Calu3 (cell line): ENCODE results near the gene PSMD13. TPM values are rescaled to one million over a fixed set of nuclear protein-coding genes. Genes with fewer than 3 reads are reported as not detected.
"Not testable (repeated sequence)": the region's sequence is repeated elsewhere in the genome, so short reads cannot be mapped to it uniquely, and the experiment has no call there.

Experiments used
- Bru-seq: library from RNA; stranded (reverse); fragments of 400-500 nt; gene quantifications from one replicate; lab custom pipeline; 2021; lab: Mats Ljungman, UMichigan
- BruChase-seq, 2 experiments: library from RNA; stranded (reverse); fragments of 400-500 nt; gene quantifications; one replicate each; lab custom pipeline; 2021; lab: Mats Ljungman, UMichigan
- BruUV-seq: library from RNA; stranded (reverse); fragments of 400-500 nt; replicated peaks from 2 replicates; lab custom pipeline; 2021; lab: Mats Ljungman, UMichigan
- CTCF ChIA-PET: fragments of 300-600 bp; sonication (Branson Sonifier 250); formaldehyde crosslinking; loops from one replicate; lab custom pipeline; 2022; ENCODE audit warnings: antibody characterized with exemption; lab: Charles Lee
- DNase-seq: peaks from one replicate; pipeline ENCODE4 v3.0.0; 2022
- H3K27ac Mint-ChIP-seq: one replicate; pipeline ENCODE4 v1.8.0; 2022; ENCODE audit warnings: mixed read lengths; ENCODE audit not compliant: unreplicated experiment
- H3K27me3 Mint-ChIP-seq: one replicate; pipeline ENCODE4 v1.8.0; 2022; ENCODE audit warnings: mixed read lengths; ENCODE audit not compliant: unreplicated experiment
- H3K36me3 Mint-ChIP-seq: one replicate; pipeline ENCODE4 v1.8.0; 2022; ENCODE audit warnings: mild to moderate bottlenecking, moderate library complexity, mixed read lengths; ENCODE audit not compliant: insufficient read depth, unreplicated experiment
- H3K4me1 Mint-ChIP-seq: one replicate; pipeline ENCODE4 v1.8.0; 2022; ENCODE audit warnings: mild to moderate bottlenecking, low read depth, mixed read lengths; ENCODE audit not compliant: unreplicated experiment
- H3K4me3 Mint-ChIP-seq: one replicate; pipeline ENCODE4 v1.8.0; 2022; ENCODE audit warnings: mild to moderate bottlenecking, low read depth, moderate library complexity, mixed read lengths; ENCODE audit not compliant: unreplicated experiment
- H3K9me3 Mint-ChIP-seq: one replicate; pipeline ENCODE4 v1.8.0; 2022; ENCODE audit warnings: low read depth, mixed read lengths; ENCODE audit not compliant: unreplicated experiment
- intact Hi-C: fragments of 100-400 bp; cut with micrococcal nuclease; formaldehyde crosslinking; loops from one replicate; pipeline ENCODE4 v1.10.0; 2022; ENCODE audit not compliant: unreplicated experiment
- long read RNA-seq: library from polyadenylated mRNA; stranded (forward); transcript quantifications from one replicate; pipeline ENCODE4 v2.0.0, GENCODE V29; 2022
- total RNA-seq: library from RNA; stranded (reverse); gene quantifications from 2 replicates; pipeline ENCODE4 v1.2.3, GENCODE V29; 2022
- TF ChIP-seq, protein P1 (sequence below): fragments of 200-600 bp; IDR thresholded peaks from one replicate; pipeline ENCODE4 v1.8.0; 2022; ENCODE audit warnings: antibody characterized with exemption; ENCODE audit not compliant: unreplicated experiment

PSMD13 gene
- total RNA-seq (165 and 172 TPM in 2 replicates), Bru-seq, nascent RNA (percentile 92 among the genes with signal in this experiment), BruChase-seq, experiment 1, labeled RNA remaining after a 6-hour chase (percentile 94 among the genes with signal in this experiment), BruChase-seq, experiment 2, labeled RNA remaining after a 2-hour chase (percentile 93 among the genes with signal in this experiment)
- long read RNA-seq, transcript PSMD13-202 (12 exons, 1,489 nt): minor isoform, 5 of 311 reads
- long read RNA-seq, transcript PSMD13-212 (13 exons, 1,991 nt): major isoform, 279 of 311 reads
- long read RNA-seq, transcript PSMD13-207 (1 exons, 2,200 nt): minor isoform, 12 of 311 reads
- long read RNA-seq, partial matches to known transcripts: 4 of 311 reads
- long read RNA-seq, other reads (novel, unspliced or antisense): 10 of 311 reads

DNA sequence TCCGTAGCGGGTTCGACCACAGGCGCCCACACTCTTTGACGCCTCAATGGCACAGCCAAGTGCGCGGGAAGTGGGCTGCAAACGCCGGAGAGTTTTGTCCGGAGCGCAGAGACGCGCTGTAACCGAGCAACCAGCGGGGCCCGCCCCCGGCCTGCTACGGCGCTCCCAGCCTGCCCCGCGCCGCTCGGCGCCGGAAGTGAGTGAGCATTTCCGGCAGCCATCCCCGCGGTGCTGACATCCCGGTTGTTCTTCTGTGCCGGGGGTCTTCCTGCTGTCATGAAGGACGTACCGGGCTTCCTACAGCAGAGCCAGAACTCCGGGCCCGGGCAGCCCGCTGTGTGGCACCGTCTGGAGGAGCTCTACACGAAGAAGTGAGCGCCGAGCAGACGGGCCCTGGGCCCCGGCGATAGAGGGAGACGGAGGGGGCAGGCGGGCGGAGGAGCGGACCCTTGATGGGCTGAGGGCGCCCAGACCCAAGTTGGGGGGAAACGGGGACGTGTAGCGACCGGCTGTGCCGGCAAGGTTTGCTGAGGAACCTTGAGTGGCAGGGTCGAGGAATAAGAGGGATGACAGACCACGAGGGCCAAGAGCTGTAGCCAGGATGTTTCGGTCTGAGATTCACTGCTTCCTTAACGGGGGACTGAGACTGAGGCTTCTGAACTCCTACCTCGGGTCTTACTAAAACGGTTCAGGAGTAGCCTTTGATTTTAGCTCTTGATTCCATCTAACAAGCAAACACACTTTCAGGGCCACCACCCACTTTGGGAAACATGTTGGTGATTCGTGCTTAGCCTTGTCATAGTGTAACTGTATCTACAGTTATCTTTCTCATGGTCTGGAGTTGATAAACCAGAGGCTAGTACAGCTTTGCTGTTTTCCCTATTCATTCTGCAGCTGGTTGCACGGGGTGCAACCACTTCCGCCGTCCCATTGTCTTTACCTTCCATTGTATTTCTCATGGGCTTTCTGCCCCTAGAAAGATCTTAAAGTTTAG lies at the start of gene PSMD13:
PSMD13 (plus strand) TSS at position 203 of the 994 bp plus-strand sequence; CDS start at position 277, 74 bp downstream.
- Mint-ChIP-seq H3K4me1 (peaks cover 19% of the 10 kb centered on the region), H3K36me3 (peaks cover 56% of the 10 kb centered on the region), H3K27ac (peak within 1 kb of the TSS; percentile 70), H3K27me3 (no peaks in the 10 kb centered on the region), H3K9me3 (no peaks in the 10 kb centered on the region), H3K4me3 (peak within 1 kb of the TSS; percentile 96)
- CTCF ChIA-PET: interaction anchor here (0.6 to 1.1 kb wide), 3 partner anchors 14 to 30 kb away, joined by 3 to 7 read pairs (median 5); partner anchors contain the start of genes BET1L and RIC8A
- TSS peak; percentile 40 for BruUV-seq
- intact Hi-C loops: no loop called here
- TF ChIP-seq, protein P1, sequence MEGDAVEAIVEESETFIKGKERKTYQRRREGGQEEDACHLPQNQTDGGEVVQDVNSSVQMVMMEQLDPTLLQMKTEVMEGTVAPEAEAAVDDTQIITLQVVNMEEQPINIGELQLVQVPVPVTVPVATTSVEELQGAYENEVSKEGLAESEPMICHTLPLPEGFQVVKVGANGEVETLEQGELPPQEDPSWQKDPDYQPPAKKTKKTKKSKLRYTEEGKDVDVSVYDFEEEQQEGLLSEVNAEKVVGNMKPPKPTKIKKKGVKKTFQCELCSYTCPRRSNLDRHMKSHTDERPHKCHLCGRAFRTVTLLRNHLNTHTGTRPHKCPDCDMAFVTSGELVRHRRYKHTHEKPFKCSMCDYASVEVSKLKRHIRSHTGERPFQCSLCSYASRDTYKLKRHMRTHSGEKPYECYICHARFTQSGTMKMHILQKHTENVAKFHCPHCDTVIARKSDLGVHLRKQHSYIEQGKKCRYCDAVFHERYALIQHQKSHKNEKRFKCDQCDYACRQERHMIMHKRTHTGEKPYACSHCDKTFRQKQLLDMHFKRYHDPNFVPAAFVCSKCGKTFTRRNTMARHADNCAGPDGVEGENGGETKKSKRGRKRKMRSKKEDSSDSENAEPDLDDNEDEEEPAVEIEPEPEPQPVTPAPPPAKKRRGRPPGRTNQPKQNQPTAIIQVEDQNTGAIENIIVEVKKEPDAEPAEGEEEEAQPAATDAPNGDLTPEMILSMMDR: no peak
- peak; percentile 89 for DNase-seq

DNA sequence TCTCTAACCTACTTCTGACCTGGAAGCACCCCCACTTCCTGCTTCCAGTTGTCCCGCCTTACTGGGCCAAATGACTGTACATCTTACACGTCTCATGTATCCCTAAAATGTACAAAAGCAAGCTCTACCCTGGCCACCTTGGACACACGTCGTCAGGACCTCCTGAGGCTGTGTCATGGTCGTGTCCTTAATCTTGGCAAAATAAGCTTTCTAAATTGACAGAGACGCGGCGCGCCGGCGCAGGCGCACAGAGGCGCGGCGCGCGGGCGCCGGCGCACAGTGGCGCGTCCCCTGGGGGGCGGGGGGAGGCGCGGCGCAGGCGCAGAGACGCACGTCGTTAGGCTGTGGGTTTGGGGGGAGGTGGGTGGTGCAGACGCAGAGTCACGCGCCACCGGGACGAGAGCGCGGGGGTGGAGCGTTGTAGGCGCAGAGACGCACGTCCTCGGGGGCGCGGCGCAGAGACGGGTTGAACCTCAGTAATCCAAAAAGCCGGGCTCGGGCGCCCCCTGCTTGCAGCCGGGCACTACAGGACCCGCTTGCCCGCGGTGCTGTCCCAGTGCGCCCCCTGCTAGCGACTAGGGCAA lies 47.5 kb upstream of the PSMD13 start:
- H3K4me3 Mint-ChIP-seq, CTCF ChIA-PET: not testable (repeated sequence)

GRCh38 chr11:189843-190311 lies 46.9 kb upstream of the PSMD13 start:
- H3K36me3 Mint-ChIP-seq, intact Hi-C loops, BruUV-seq, H3K4me3 Mint-ChIP-seq, H3K4me1 Mint-ChIP-seq, DNase-seq, H3K9me3 Mint-ChIP-seq, H3K27ac Mint-ChIP-seq, H3K27me3 Mint-ChIP-seq, CTCF ChIA-PET: not testable (repeated sequence)
- TF ChIP-seq, protein P1: peak; percentile 39

More for the DNA sequence above, 47.5 kb upstream of the PSMD13 start:
- DNase-seq, H3K9me3 Mint-ChIP-seq, intact Hi-C loops, H3K36me3 Mint-ChIP-seq, H3K27me3 Mint-ChIP-seq, H3K27ac Mint-ChIP-seq, BruUV-seq, H3K4me1 Mint-ChIP-seq: not testable (repeated sequence)

GRCh38 chr11:190546-190945 lies 46.2 kb upstream of the PSMD13 start:
- H3K4me3 Mint-ChIP-seq, H3K9me3 Mint-ChIP-seq, H3K27me3 Mint-ChIP-seq, H3K27ac Mint-ChIP-seq, H3K4me1 Mint-ChIP-seq, intact Hi-C loops, H3K36me3 Mint-ChIP-seq, CTCF ChIA-PET, BruUV-seq, DNase-seq: not testable (repeated sequence)

- H3K4me1 Mint-ChIP-seq, intact Hi-C loops, H3K27ac Mint-ChIP-seq, H3K36me3 Mint-ChIP-seq, BruUV-seq, H3K4me3 Mint-ChIP-seq, H3K9me3 Mint-ChIP-seq, CTCF ChIA-PET, DNase-seq, H3K27me3 Mint-ChIP-seq: not testable (repeated sequence)
Measured at GRCh38 chr11:191490-192478, 45.0 kb upstream of the PSMD13 start.

GRCh38 chr11:192674-193128 lies 44.1 kb upstream of the PSMD13 start, which contains the start of gene SCGB1C1:
SCGB1C1 (plus strand) TSS chr11:193078; CDS start chr11:193100, 22 bp downstream.
- H3K36me3 Mint-ChIP-seq, CTCF ChIA-PET, H3K4me1 Mint-ChIP-seq, DNase-seq, H3K27ac Mint-ChIP-seq, H3K9me3 Mint-ChIP-seq, BruUV-seq, H3K4me3 Mint-ChIP-seq, H3K27me3 Mint-ChIP-seq, intact Hi-C loops: not testable (repeated sequence)
